ENCODE results near the gene NDFIP1.

DNA sequence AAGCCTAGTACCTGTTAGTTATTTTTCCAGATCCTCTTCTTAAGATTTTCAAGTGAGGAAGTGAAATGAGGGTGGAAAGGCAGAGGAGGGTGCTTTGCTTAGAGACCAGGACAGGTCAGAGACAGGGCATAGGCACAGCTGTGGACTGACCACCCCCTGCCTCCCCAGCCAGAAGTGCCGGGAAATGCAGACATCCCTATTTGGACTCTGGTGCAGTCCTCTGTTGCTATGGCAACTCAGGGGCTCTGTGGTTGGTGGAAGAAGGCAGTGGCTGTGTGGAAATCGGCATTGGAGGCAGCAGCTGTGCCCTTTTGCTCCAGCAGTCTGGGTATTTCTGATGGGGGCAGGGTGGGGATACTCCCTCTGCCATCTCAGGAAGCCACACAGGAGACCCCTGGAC lies 43.3 kb upstream of the NDFIP1 start:
- TF ChIP-seq, protein P1, sequence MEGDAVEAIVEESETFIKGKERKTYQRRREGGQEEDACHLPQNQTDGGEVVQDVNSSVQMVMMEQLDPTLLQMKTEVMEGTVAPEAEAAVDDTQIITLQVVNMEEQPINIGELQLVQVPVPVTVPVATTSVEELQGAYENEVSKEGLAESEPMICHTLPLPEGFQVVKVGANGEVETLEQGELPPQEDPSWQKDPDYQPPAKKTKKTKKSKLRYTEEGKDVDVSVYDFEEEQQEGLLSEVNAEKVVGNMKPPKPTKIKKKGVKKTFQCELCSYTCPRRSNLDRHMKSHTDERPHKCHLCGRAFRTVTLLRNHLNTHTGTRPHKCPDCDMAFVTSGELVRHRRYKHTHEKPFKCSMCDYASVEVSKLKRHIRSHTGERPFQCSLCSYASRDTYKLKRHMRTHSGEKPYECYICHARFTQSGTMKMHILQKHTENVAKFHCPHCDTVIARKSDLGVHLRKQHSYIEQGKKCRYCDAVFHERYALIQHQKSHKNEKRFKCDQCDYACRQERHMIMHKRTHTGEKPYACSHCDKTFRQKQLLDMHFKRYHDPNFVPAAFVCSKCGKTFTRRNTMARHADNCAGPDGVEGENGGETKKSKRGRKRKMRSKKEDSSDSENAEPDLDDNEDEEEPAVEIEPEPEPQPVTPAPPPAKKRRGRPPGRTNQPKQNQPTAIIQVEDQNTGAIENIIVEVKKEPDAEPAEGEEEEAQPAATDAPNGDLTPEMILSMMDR (IDR thresholded peaks at IDR 0.05), result no peak
- TF ChIP-seq POLR2A (IDR thresholded peaks at IDR 0.05), result no peak

Data from adrenal gland (tissue), 5 donors.